ENCODE measurements around the gene RAB5B.

GRCh38 chr12:55930771-55931316 lies 43.0 kb upstream of the RAB5B start, which contains the start of gene DGKA:
- TF ChIP-seq REST (tag by site-specific recombination; IDR thresholded peaks at IDR 0.05) (no peak), CTCF (tag by site-specific recombination; IDR thresholded peaks at IDR 0.05) (peak; percentile 62), ATF2 (tag by site-specific recombination; IDR thresholded peaks at IDR 0.05; ENCODE audit: low read depth) (no peak)
